GM19324 (cell line): Measurements from ENCODE around the gene MOV10L1.
"Not testable (repeated sequence)": the region's sequence is repeated elsewhere in the genome, so short reads cannot be mapped to it uniquely, and the experiment has no call there.

Experiments used
- ATAC-seq: cut with Tn5 transposase; IDR thresholded peaks from one replicate; pipeline ENCODE4 v1.9.1; 2021; ENCODE audit warnings: mild to moderate bottlenecking, moderate library complexity; ENCODE audit not compliant: unreplicated experiment, low FRiP score

MOV10L1 gene

GRCh38 chr22:50076646-50077535, 12.9 kb upstream of the MOV10L1 start:
- ATAC-seq = no peak

GRCh38 chr22:50078246-50078645, 11.6 kb upstream of the MOV10L1 start:
- no peak for ATAC-seq

GRCh38 chr22:50078761-50079160, 11.0 kb upstream of the MOV10L1 start:
- ATAC-seq = no peak

GRCh38 chr22:50080077-50080465, 9.7 kb upstream of the MOV10L1 start:
- no peak for ATAC-seq

GRCh38 chr22:50081426-50082196, 8.2 kb upstream of the MOV10L1 start:
- no peak for ATAC-seq

GRCh38 chr22:50082197-50082715, 7.5 kb upstream of the MOV10L1 start:
- ATAC-seq = no peak

- no peak for ATAC-seq
These were observed 6.8 kb upstream of the MOV10L1 start for GRCh38 chr22:50082961-50083461.

- ATAC-seq = no peak
These were observed 6.2 kb upstream of the MOV10L1 start for GRCh38 chr22:50083462-50084079.

- no peak for ATAC-seq
These were observed 5.7 kb upstream of the MOV10L1 start for GRCh38 chr22:50084080-50084477.

- no peak for ATAC-seq
These were observed 5.2 kb upstream of the MOV10L1 start for GRCh38 chr22:50084614-50085021.

GRCh38 chr22:50085211-50085972, 4.4 kb upstream of the MOV10L1 start, which contains the start of gene MLC1:
Gene MLC1, minus strand, starts transcription at chr22:50085426. Its CDS starts 524 bp downstream, at chr22:50084902.
- ATAC-seq = no peak

- no peak for ATAC-seq
These were observed 3.3 kb upstream of the MOV10L1 start for GRCh38 chr22:50086526-50086925.

GRCh38 chr22:50086975-50087374, 2.8 kb upstream of the MOV10L1 start:
- ATAC-seq = not testable (repeated sequence)

GRCh38 chr22:50087646-50088045, 2.2 kb upstream of the MOV10L1 start:
- ATAC-seq = no peak

- no peak for ATAC-seq
These were observed 1.7 kb upstream of the MOV10L1 start for GRCh38 chr22:50088096-50088495.

- no peak for ATAC-seq
These were observed 575 bp upstream of the MOV10L1 start for GRCh38 chr22:50089231-50089630.

- ATAC-seq = no peak
These were observed 557 bp downstream of the MOV10L1 start for GRCh38 chr22:50090412-50090714.

GRCh38 chr22:50091092-50091768, 1.4 kb downstream of the MOV10L1 start:
- no peak for ATAC-seq

GRCh38 chr22:50092342-50092741, 2.5 kb downstream of the MOV10L1 start:
- no peak for ATAC-seq

- no peak for ATAC-seq
These were observed 8.2 kb downstream of the MOV10L1 start for GRCh38 chr22:50098052-50098451.
